HT1080 (cell line): ENCODE data around the gene SESN3. TPM values are rescaled to one million over a fixed set of nuclear protein-coding genes. Genes with fewer than 3 reads are reported as not detected.
"Not testable (repeated sequence)": the region's sequence is repeated elsewhere in the genome, so short reads cannot be mapped to it uniquely, and the experiment has no call there.

Experiments
- DNase-seq: peaks from one replicate; pipeline ENCODE4 v3.0.0-alpha.2; 2015; ENCODE audit warnings: low read depth
- total RNA-seq: library from RNA; depleted of rRNA; stranded (reverse); fragments of >200 nt; shearing (Covaris generic); gene quantifications from 2 replicates; pipeline ENCODE4 v1.2.3, GENCODE V29; 2014

SESN3 gene
- total RNA-seq, 1 experiment from 2014 or later, result 1.5 TPM

DNA sequence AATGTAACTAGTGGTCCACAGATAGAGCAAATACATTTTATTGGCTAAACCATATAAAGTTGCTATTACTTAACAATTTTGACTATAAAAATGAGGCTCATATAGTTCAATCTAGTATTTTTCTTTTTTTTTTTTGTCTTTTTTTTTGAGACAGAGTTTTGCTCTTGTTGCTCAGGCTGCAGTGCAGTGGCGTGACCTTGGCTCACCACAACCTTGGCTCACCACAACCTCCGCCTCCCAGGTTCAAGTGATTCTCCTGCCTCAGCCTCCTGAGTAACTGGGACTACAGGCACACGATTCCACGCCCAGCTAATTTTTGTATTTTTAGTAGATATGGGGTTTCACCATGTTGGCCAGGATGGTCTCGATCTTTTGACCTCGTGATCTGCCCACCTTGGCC is 3.9 kb downstream of the SESN3 start:
- not testable (repeated sequence) for DNase-seq

GRCh38 chr11:95222817-95223216 is 8.2 kb downstream of the SESN3 start:
- no peak for DNase-seq

- DNase-seq, result no peak
Observed at GRCh38 chr11:95219599-95219998, 11.4 kb downstream of the SESN3 start.

DNA sequence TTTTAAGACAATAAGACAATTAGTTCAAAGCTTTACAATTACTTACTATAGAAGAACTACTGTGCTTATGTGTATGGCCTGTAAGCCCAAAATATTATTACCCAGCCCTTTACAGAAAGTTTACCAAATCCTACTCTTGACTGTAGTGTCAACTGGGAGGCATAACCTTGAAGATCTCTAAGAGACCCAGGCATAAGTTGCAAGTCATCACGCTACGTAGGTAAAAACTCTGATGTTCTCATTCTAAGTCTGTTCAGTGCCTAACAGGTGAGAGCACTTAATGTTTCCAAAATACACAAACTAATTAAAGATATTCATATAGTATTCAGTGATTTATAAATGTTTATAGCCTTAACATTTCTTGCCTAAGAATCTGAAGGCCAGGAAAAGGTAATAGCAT is 12.9 kb downstream of the SESN3 start:
- DNase-seq, result no peak

DNA sequence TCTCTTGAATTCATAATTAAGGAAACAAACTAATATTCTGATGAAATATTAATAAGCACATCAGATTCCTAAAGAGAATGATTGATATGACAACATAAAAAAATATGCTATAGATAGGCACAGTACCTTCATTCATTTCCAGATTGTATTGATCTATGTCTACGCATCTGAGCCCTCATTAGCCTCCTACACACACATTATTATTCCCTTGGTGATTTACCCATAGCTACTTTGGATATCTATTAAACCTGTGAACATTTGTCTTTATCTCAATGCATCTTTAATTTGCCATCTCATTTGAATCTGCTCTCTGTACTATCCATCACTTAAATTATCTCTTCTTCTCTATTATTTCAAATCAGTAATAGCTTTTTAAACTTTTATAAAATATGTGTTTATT is 18.4 kb downstream of the SESN3 start:
- DNase-seq, result no peak

GRCh38 chr11:95209535-95209934 is 21.5 kb downstream of the SESN3 start:
- DNase-seq, result not testable (repeated sequence)

DNA sequence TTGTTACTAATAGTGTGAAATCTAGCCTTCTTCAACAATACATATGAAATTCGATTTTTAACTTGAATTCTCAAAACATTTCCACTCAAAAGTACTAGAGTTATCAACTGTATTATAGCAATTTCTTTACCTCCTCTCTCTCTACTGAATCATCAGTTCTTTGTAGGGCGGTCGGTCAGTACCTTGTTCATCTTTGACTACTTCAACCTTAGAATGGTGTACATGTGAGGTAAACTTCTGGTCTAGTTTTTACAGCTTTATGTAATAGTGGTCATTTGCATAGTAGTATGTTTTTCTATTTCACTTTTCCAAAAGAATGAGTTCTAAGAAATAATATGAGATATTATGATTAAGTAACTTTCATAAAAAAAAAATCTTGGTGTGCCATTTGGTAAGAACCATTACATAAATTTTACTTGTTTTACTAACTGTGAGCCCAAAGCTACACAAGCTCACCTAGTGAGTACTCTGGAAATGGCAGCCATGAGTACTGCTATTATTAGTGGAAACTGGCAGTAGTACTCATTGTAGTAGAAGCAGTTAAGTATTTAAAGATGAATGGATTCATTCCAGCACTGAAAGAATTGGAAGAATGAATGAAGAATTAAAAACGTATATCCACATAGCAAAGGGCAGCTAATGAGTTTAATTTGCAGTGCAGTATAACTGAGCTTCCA is 30.1 kb downstream of the SESN3 start:
- no peak for DNase-seq

- no peak for DNase-seq
Observed at GRCh38 chr11:95195831-95196230, 35.2 kb downstream of the SESN3 start.

DNA sequence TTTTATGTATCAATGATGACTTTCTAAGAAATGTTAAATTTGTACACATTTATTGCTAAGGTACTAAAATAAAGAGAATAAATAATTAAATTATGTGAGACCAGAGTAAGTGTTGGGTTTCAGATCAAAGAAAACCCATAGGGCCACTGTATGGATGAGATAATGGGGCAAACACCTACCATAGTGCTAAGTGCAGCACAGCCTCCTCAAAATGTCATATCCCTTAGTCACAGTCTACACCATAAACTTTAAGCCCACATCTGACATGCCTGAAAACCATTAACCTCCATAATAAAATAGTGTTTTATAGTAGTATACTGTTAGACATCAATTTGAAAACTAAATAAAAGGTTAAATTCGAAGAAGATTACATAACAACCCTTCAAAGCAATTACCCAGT is 37.5 kb downstream of the SESN3 start:
- no peak for DNase-seq

GRCh38 chr11:95192717-95193116 is 38.3 kb downstream of the SESN3 start:
- DNase-seq, result no peak

DNA sequence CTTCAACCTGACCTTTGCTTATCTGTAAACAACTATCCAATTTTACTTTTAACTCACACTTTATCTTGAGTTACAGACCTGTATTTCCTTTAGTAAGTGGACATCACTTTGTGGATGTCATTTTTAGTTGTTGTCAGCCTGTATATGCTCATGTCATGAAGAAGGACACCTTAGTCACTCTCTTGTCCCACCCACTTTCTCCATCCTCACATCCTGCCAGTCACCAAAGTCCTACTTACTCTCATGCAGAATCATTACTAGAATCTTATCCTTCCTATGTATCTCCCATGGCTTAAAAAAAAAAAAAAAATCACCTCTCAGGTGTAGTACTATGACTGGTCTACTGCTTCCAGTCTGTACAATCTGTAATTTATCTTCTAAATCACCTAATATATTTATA is 43.3 kb downstream of the SESN3 start:
- DNase-seq, result no peak

DNA sequence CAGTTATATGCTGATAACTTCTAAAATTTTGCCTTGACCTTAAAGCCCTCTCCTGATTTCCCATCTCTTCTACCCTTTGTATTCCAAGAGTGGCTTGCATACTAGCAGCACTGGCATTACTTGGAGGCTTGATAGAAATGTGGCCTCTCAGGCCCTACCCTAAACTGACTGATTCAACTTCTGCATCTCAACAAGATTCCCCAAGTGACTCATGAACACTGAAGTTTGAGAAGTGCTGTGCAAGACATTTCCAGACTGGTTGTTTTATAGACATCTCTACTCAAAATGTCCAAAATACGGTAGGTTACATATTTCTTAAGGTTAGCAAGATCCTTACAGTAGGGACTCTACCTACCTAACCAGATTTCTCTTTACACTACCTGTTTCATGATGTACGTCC is 48.6 kb downstream of the SESN3 start:
- no peak for DNase-seq

GRCh38 chr11:95175818-95176380 is 55.1 kb downstream of the SESN3 start:
- DNase-seq, result no peak

- DNase-seq, result no peak
Observed at GRCh38 chr11:95170294-95170693, 60.7 kb downstream of the SESN3 start.

DNA sequence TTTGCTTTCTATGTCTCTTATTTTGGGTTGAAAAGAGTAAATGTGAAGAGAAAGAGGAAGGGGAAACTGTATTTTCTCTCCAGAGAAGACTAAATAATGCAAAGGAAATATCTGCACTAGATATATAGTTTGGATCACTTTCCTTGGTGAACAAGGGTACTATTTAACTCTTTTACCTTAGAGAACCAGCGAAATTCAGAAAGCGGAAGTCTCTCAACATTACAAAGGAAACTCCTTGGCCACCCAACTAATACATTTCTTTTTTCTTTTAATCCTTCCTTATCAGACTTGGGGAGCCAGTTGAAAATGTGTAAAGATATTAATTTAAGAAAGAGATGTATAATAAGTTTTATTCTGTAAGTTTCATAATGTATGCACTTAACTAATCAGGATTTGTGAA is 64.2 kb downstream of the SESN3 start:
- DNase-seq, result no peak

- DNase-seq, result no peak
Observed at GRCh38 chr11:95165638-95166037, 65.4 kb downstream of the SESN3 start.

DNA sequence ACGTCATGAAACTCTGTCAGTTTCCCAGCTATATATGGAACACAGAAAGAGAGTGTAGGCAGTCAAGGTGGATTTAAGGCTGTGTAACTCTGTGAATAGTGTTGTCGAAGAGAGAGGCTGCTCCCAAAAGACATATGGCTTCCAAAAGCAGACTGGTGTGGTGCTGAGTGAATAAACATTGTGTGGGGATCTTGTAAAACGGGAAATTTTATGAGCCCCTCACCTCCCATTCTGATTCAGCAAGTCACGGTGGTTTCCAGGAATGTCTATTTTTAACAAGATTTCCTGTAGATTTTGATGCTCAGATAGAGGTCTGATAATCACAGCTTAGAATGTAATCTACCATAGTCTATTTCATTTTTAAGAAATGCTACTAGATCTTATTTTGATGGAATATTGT is 67.9 kb downstream of the SESN3 start:
- DNase-seq, result no peak

DNA sequence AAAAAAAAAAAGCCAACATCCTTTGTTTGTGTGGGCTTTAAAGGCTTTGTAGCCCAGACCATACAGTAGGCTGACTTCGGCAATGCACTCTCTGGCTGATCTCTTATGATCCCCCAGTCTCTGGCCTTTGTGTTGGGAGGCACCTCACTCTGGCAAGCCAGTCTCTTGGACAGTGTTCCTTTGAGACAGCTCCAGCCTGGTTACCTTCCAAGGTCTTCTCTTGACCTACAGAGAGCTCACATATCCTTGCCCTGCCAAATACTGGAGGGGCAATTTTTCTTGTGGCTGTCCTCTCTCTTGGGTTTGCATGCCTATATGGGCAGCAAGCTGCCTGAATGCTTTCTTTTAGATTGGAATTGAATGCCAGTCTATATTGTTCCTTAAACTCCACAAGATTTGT is 69.8 kb downstream of the SESN3 start:
- no peak for DNase-seq

GRCh38 chr11:95157824-95158223 is 73.2 kb downstream of the SESN3 start:
- DNase-seq, result no peak

DNA sequence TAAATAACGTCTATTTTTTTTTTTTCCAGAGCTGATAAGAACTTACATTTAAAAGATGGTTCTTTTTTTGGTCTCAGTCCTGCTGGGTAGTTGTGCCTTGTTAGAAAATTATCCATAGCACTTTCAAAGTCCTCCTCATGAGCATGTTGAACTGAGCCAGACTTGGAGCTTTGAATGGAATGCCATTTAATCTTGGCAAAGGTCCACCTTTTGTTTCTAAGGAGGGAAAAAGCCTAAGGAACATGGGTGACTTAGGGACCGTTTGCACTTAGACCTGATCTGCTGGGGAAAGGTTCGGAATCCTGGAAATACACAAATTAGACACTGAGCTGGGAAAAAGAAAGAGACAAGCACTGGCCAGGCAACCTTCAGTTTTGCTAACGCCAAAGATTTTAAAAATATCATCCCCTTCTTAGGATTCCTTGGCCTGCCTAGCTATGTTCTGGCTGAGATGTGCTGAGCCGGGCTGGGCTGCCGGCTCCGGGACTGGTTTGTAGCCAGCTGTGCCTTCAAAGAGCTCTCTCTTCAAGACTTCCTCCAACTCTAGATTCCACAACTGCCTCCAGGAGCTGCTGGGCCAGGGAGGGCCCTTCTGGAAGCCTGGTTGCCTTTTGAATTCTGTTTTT is 74.0 kb downstream of the SESN3 start:
- DNase-seq, result no peak

GRCh38 chr11:95156133-95156721 is 74.8 kb downstream of the SESN3 start:
- no peak for DNase-seq

- DNase-seq, result no peak
Observed at GRCh38 chr11:95155385-95155784, 75.6 kb downstream of the SESN3 start.

GRCh38 chr11:95154514-95154913 is 76.5 kb downstream of the SESN3 start:
- DNase-seq, result peak; percentile 54
